CD4-positive, CD25-positive, alpha-beta regulatory T cell (primary cell): ENCODE measurements around the gene TANGO6. TPM values are rescaled to one million over a fixed set of nuclear protein-coding genes. Genes with fewer than 3 reads are reported as not detected.
A peak's percentile ranks its signal among the peaks of the same experiment; 100 is the strongest.
"Not testable (repeated sequence)": the region's sequence is repeated elsewhere in the genome, so short reads cannot be mapped to it uniquely, and the experiment has no call there.

Experiments used
- ATAC-seq, 2 donors: fragments of 150-1000 bp; cut with Tn5 transposase; one replicate each; pipeline ENCODE4 v1.10.0; 2021; ENCODE audit warnings: low read depth in 2 of 2, moderate number of reproducible peaks in 2 of 2, moderate library complexity in 1 of 2
- DNase-seq, 3 donors: peaks; one replicate each; pipeline versions ENCODE4 v3.0.0 to v3.0.0-alpha.2; 2012 to 2022; ENCODE audit warnings: mixed read lengths in 1 of 3
- H3K27ac ChIP-seq: one replicate; pipeline ENCODE4 v1.7.0; 2013; ENCODE audit warnings: mild to moderate bottlenecking, low read length; ENCODE audit not compliant: insufficient read depth, poor library complexity, severe bottlenecking
- H3K27me3 ChIP-seq: one replicate; pipeline ENCODE4 v1.7.0; 2013; ENCODE audit warnings: low read length; ENCODE audit not compliant: control insufficient read depth, insufficient read depth
- H3K36me3 ChIP-seq: one replicate; pipeline ENCODE4 v1.7.0; 2013; ENCODE audit warnings: mild to moderate bottlenecking, low read length, moderate library complexity; ENCODE audit not compliant: control insufficient read depth, insufficient read depth
- H3K4me1 ChIP-seq: 2 replicates; pipeline ENCODE4 v1.7.0; 2013; ENCODE audit warnings: mild to moderate bottlenecking, low read length; ENCODE audit not compliant: insufficient read depth, control insufficient read depth, poor library complexity, severe bottlenecking
- H3K4me3 ChIP-seq: one replicate; pipeline ENCODE4 v1.7.0; 2013; ENCODE audit warnings: low read depth, mild to moderate bottlenecking, low read length, moderate library complexity
- H3K9me3 ChIP-seq, 2 experiments: 1 replicate in 1 of 2; 2 replicates in 1 of 2; pipeline ENCODE4 v1.7.0; 2013; ENCODE audit warnings: low read length in 2 of 2, mild to moderate bottlenecking in 1 of 2, moderate library complexity in 1 of 2; ENCODE audit not compliant: control insufficient read depth in 2 of 2
- H3K27ac Mint-ChIP-seq, 3 donors: one replicate each; pipeline ENCODE4 v1.8.0; 2020 to 2022; ENCODE audit warnings: mild to moderate bottlenecking in 3 of 3, mixed read lengths in 3 of 3, moderate library complexity in 2 of 3
- H3K27me3 Mint-ChIP-seq: one replicate; pipeline ENCODE4 v1.8.0; 2022; ENCODE audit warnings: mild to moderate bottlenecking, mixed read lengths
- H3K36me3 Mint-ChIP-seq: one replicate; pipeline ENCODE4 v1.8.0; 2020; ENCODE audit warnings: mixed read lengths
- H3K4me1 Mint-ChIP-seq, 4 donors: one replicate each; pipeline ENCODE4 v1.8.0; 2020 to 2022; ENCODE audit warnings: mixed read lengths in 4 of 4, mild to moderate bottlenecking in 1 of 4
- H3K4me3 Mint-ChIP-seq, 4 donors: one replicate each; pipeline ENCODE4 v1.8.0; 2020 to 2022; ENCODE audit warnings: mild to moderate bottlenecking in 4 of 4, mixed read lengths in 4 of 4, moderate library complexity in 3 of 4
- H3K9me3 Mint-ChIP-seq, 7 donors: one replicate each; pipeline ENCODE4 v1.8.0; 2020 to 2022; ENCODE audit warnings: mixed read lengths in 7 of 7, mild to moderate bottlenecking in 3 of 7, moderate library complexity in 2 of 7
- polyA plus RNA-seq, 4 donors: library from polyadenylated mRNA; unstranded; fragments of 300-500 nt; fragmentation: Illumina TruSeq; gene quantifications; one replicate each; pipeline ENCODE4 v1.2.3, GENCODE V29; 2021
- total RNA-seq: library from RNA; stranded (reverse); gene quantifications from one replicate; pipeline ENCODE4 v1.2.3, GENCODE V29; 2022

Gene TANGO6
- total and polyA plus RNA-seq, 5 donors from 2014 or later = 9.5 to 30.9 (median 12.2) TPM

DNA sequence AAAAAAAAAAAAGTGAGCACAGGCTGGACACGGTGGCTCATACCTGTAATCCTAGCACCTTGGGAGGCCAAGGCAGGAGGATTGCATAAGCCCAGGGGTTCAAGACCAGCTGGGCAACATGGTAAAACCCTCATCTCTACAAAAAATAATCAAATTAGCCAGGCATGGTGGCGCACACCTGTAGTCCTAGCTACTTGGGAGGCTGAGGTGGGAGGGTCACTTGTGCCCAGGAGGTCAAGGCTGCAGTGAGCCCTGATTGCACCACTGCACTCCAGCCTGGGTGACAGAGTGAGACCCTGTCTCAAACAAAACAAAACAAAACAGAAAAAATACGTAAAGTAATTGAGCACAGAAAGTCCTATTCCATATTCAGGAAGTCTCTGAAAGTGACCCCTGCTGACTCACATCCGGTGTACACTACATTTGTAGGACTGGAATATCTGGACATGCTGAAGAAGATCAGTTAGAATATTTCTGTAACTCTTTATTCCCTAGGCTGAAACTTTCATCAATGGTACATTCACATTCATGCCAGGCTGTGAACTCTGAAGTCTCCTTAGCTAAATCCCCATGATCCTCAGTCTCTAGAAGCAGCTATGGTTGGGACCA, 196.1 kb downstream of the TANGO6 start:
- Mint-ChIP-seq H3K27ac (no peak overlapping the region), H3K4me3 (no peak overlapping the region), H3K9me3 (peaks cover 0 to 5% (median 0%) of the 10 kb centered on the region in 7 donors), H3K27me3 (no peaks in the 10 kb centered on the region), H3K4me1 (peaks cover 0 to 2% (median under 1%) of the 10 kb centered on the region in 4 donors), H3K36me3 (peaks cover 53% of the 10 kb centered on the region)
- H3K9me3 ChIP-seq = peaks cover 4 to 5% of the 10 kb centered on the region in 2 experiments
- no peak for ATAC-seq
- no peak overlapping the region for H3K27ac ChIP-seq
- no peak overlapping the region for H3K4me3 ChIP-seq
- DNase-seq = no peak
- H3K4me1 ChIP-seq = no peaks in the 10 kb centered on the region
- no peaks in the 10 kb centered on the region for H3K27me3 ChIP-seq
- H3K36me3 ChIP-seq = peaks cover 21% of the 10 kb centered on the region

DNA sequence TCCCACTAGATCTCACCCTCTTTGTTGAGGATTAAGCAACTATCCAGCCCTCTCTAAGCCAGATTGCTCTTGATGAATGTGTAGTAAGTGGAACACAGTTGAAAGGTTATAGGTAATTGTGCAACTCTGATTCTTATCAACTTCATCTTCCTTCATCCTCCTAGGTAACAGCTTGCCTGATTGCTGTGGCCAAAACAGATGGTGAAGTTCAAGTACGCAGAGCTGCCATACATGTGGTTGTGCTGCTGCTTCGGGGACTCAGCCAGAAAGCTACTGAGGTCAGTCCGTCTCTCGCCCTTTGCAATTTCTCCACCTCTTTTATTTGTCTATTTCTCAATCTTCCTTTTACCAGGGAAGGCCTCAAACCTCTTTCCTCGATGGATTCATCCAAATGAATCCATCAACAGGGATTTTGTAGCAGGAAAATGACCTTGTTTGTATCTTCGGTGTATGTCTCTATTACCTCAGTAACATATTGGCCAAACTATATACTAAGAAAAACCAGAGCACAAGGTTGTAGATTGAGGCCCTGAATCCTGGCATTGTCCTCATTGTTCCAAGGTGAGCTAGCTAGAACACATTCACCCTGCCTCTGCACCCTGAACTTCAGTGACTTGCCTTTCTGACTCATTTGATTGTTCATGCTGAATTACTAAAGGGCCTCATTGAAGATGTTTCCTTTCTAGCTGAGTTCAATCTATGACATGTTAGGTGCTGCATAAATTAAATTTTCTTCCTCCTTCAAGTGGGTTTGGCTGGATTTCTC, 197.0 kb downstream of the TANGO6 start:
- no peaks in the 10 kb centered on the region for H3K27me3 Mint-ChIP-seq
- H3K36me3 Mint-ChIP-seq = peaks cover 51% of the 10 kb centered on the region
- ATAC-seq (no peak), DNase-seq (no peak)
- Histone ChIP-seq H3K27me3 (no peaks in the 10 kb centered on the region), H3K4me1 (no peaks in the 10 kb centered on the region), H3K27ac (no peak overlapping the region), H3K36me3 (peaks cover 21% of the 10 kb centered on the region), H3K9me3 (peaks cover 4 to 5% of the 10 kb centered on the region in 2 experiments), H3K4me3 (no peak overlapping the region)
- no peak overlapping the region for H3K4me3 Mint-ChIP-seq
- H3K9me3 Mint-ChIP-seq = peaks cover 0 to 5% (median 0%) of the 10 kb centered on the region in 7 donors
- H3K4me1 Mint-ChIP-seq = peaks cover 0 to 2% (median under 1%) of the 10 kb centered on the region in 4 donors
- H3K27ac Mint-ChIP-seq = peak overlapping the region in 1 of 3 donors; percentile 76

DNA sequence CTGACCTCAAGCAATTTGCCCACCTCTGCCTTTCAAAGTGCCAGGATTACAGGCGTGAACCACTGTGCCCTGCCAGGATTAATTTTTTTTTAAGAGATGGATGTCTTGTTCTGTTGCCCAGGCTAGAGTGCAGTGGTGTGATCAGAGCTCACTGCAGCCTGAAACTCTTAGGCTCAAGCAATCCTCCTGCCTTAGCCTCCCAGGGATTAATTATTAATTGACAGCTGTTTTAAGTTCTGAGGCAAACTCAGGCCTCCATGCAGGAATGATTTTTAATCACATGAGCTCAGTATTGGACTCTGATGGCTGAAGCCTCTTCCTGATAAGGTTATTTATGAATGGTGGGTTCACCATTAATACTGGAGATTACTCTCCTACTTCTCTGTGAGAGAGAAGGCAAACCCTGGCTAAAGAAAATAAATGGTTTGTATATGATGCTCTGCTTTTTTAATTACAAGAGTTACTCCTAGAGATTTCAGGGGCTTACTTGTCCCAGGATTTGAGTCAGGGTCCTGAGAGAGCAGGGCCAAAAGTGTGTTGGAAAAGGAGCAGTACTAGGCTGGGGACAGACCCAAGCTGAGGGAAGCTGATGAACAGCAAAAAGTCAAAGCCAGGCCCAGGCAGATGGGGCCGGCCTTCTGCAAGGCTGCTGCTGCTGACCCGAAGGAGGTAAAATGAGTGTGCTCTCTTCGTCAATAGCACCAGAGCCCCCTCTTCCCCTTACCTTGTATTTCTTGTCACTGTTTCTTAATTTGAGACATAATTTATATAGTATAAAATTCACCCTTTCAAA, 205.2 kb downstream of the TANGO6 start:
- Mint-ChIP-seq H3K36me3 (peaks cover 11% of the 10 kb centered on the region), H3K27ac (no peak overlapping the region), H3K9me3 (no peaks in the 10 kb centered on the region), H3K4me1 (peaks cover 0 to 5% (median 3%) of the 10 kb centered on the region in 4 donors), H3K4me3 (no peak overlapping the region), H3K27me3 (no peaks in the 10 kb centered on the region)
- ATAC-seq = no peak
- Histone ChIP-seq H3K4me3 (no peak overlapping the region), H3K9me3 (no peaks in the 10 kb centered on the region), H3K27ac (no peak overlapping the region), H3K36me3 (peaks cover 3% of the 10 kb centered on the region), H3K4me1 (no peaks in the 10 kb centered on the region), H3K27me3 (no peaks in the 10 kb centered on the region)
- DNase-seq = no peak

DNA sequence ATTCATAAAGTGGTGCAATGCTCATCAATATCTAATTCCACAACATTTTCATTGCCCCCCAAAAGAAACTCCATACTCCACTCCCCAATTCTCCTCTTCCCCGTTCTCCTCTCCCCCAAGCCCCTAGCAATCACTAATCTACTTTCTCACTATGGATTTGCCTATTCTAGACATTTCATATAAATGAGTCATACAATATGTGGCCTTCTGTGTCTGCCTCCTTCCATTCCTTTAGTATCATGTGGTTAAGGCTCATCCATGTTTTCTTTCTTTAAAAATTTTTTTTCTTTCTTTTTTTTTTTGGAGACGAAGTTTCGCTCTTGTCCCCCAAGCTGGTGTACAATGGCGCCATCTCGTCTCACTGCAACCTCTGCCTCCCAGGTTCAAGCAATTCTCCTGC, 205.8 kb downstream of the TANGO6 start:
- peaks cover 9% of the 10 kb centered on the region for H3K36me3 Mint-ChIP-seq
- no peak overlapping the region for H3K27ac Mint-ChIP-seq
- H3K27me3 Mint-ChIP-seq = no peaks in the 10 kb centered on the region
- no peak overlapping the region for H3K4me3 Mint-ChIP-seq
- no peaks in the 10 kb centered on the region for H3K4me1 ChIP-seq
- no peaks in the 10 kb centered on the region for H3K27me3 ChIP-seq
- no peak overlapping the region for H3K4me3 ChIP-seq
- H3K36me3 ChIP-seq = peaks cover 3% of the 10 kb centered on the region
- ATAC-seq (no peak), DNase-seq (no peak)
- peaks cover 0 to 5% (median 4%) of the 10 kb centered on the region in 4 donors for H3K4me1 Mint-ChIP-seq
- no peaks in the 10 kb centered on the region for H3K9me3 Mint-ChIP-seq
- no peak overlapping the region for H3K27ac ChIP-seq
- H3K9me3 ChIP-seq = no peaks in the 10 kb centered on the region

DNA sequence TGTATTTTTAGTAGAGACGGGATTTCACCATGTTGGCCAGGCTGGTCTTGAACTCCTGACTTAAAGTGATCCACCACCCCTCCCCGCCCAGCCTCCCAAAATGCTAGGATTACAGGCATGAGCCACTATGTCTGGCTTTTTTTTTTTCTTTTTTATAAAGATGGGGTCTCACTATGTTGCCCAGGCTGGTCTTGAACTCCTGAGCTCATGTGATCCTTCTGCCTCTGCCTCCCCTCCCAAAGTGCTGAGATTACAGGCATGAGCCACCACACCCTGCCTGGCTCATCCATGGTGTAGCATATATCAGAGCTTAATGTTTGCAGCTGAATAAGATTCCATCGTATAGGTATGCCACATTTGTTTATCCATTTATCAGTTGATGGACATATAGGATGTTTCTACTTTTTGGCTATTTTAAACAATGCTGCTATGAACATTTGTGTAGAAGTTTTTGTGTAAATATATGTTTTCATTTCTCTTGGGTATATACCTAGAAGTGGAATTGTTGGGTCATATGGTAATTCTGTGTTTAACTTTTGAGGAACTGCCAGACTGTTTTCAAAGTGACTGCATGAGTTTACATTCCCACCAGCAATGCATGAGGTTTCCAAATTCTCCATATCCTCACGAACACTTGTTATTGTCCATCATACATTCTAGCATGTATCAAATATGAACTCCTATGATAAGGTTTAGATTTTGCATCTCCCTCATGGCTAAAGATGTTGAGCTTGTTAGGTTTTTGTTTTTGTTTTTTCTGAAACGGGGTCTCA, 206.5 kb downstream of the TANGO6 start:
- Histone ChIP-seq H3K36me3 (peaks cover 3% of the 10 kb centered on the region), H3K9me3 (no peaks in the 10 kb centered on the region), H3K27me3 (no peaks in the 10 kb centered on the region), H3K27ac (no peak overlapping the region), H3K4me3 (no peak overlapping the region), H3K4me1 (no peaks in the 10 kb centered on the region)
- H3K9me3 Mint-ChIP-seq = no peaks in the 10 kb centered on the region
- DNase-seq (no peak), ATAC-seq (no peak)
- no peak overlapping the region for H3K27ac Mint-ChIP-seq
- H3K27me3 Mint-ChIP-seq = no peaks in the 10 kb centered on the region
- H3K36me3 Mint-ChIP-seq = peaks cover 9% of the 10 kb centered on the region
- peaks cover 0 to 5% (median 4%) of the 10 kb centered on the region in 4 donors for H3K4me1 Mint-ChIP-seq
- H3K4me3 Mint-ChIP-seq = no peak overlapping the region

DNA sequence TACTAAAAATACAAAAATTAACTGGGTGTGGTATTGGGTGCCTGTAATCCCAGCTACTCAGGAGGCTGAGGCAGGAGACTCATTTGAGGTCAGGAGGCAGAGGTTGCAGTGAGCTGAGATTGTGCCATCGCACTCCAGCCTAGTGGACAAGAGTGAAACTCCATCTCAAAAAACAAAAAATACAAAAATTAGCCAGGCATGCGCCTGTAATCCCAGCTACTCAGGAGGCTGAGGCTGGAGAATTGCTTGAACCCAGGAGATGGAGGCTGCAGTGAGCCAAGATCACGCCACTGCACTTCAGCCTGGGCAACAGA, 208.1 kb downstream of the TANGO6 start:
- not testable (repeated sequence) for H3K27ac ChIP-seq, H3K4me1 ChIP-seq, H3K36me3 Mint-ChIP-seq, H3K27ac Mint-ChIP-seq, DNase-seq, H3K4me3 Mint-ChIP-seq, ATAC-seq, H3K9me3 Mint-ChIP-seq, H3K36me3 ChIP-seq, H3K27me3 Mint-ChIP-seq, H3K27me3 ChIP-seq, H3K9me3 ChIP-seq, H3K4me3 ChIP-seq, H3K4me1 Mint-ChIP-seq

DNA sequence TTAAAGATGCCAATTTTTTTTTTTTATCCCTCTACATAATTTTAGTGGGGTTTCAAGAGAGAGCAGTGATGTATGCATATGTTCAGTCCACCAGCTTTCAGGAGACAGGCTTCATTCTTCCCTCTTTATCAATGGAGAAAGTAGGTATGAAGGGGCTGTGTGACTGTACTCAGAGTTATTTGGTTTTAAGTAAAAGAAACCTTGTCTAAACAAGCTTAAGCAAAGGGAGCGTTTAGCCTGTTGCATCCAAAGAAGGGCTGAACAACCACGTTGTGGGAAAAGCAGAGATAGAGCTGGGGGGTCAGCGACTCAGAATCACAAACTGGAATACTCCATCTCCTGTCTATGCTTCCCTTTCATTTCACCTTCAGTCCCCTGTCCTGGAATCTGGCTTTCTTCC, 211.7 kb downstream of the TANGO6 start:
- no peaks in the 10 kb centered on the region for H3K9me3 Mint-ChIP-seq
- H3K36me3 Mint-ChIP-seq = peaks cover 21% of the 10 kb centered on the region
- Histone ChIP-seq H3K36me3 (no peaks in the 10 kb centered on the region), H3K4me1 (no peaks in the 10 kb centered on the region), H3K27ac (no peak overlapping the region), H3K27me3 (no peaks in the 10 kb centered on the region), H3K9me3 (no peaks in the 10 kb centered on the region), H3K4me3 (no peak overlapping the region)
- H3K27me3 Mint-ChIP-seq = no peaks in the 10 kb centered on the region
- peaks cover 0 to 5% (median 3%) of the 10 kb centered on the region in 4 donors for H3K4me1 Mint-ChIP-seq
- H3K27ac Mint-ChIP-seq = no peak overlapping the region
- H3K4me3 Mint-ChIP-seq = no peak overlapping the region
- DNase-seq (no peak), ATAC-seq (no peak)
